ENCODE data around the gene OSR1.
"Not testable (repeated sequence)": the region's sequence is repeated elsewhere in the genome, so short reads cannot be mapped to it uniquely, and the experiment has no call there.

OSR1 gene

GRCh38 chr2:19358242-19359020 lies at the start of gene OSR1:
Gene OSR1, minus strand, starts transcription at chr2:19358623. Its CDS starts 4,818 bp downstream, at chr2:19353805.
- no peak for DNase-seq (ENCODE audit: low read depth)

GRCh38 chr2:19403785-19404184 lies 45.4 kb upstream of the OSR1 start:
- DNase-seq (ENCODE audit: low read depth): no peak

GRCh38 chr2:19392191-19392590 lies 33.8 kb upstream of the OSR1 start:
- DNase-seq (ENCODE audit: low read depth): no peak

- not testable (repeated sequence) for DNase-seq (ENCODE audit: low read depth)
Measured at GRCh38 chr2:19389469-19389868, 31.0 kb upstream of the OSR1 start.

- DNase-seq (ENCODE audit: low read depth): no peak
Measured at GRCh38 chr2:19380532-19380931, 22.1 kb upstream of the OSR1 start.

GRCh38 chr2:19378939-19379338 lies 20.5 kb upstream of the OSR1 start:
- no peak for DNase-seq (ENCODE audit: low read depth)

- DNase-seq (ENCODE audit: low read depth): no peak
Measured at GRCh38 chr2:19377717-19378116, 19.3 kb upstream of the OSR1 start.

- DNase-seq (ENCODE audit: low read depth): no peak
Measured at GRCh38 chr2:19373352-19373751, 14.9 kb upstream of the OSR1 start.

- DNase-seq (ENCODE audit: low read depth): no peak
Measured at GRCh38 chr2:19371996-19372582, 13.7 kb upstream of the OSR1 start.

- no peak for DNase-seq (ENCODE audit: low read depth)
Measured at GRCh38 chr2:19369341-19369955, 11.0 kb upstream of the OSR1 start.

- DNase-seq (ENCODE audit: low read depth): no peak
Measured at GRCh38 chr2:19368760-19369159, 10.3 kb upstream of the OSR1 start.

- no peak for DNase-seq (ENCODE audit: low read depth)
Measured at GRCh38 chr2:19367326-19367725, 8.9 kb upstream of the OSR1 start.

GRCh38 chr2:19365126-19365525 lies 6.7 kb upstream of the OSR1 start:
- no peak for DNase-seq (ENCODE audit: low read depth)

- no peak for DNase-seq (ENCODE audit: low read depth)
Measured at GRCh38 chr2:19364014-19364413, 5.6 kb upstream of the OSR1 start.

- DNase-seq (ENCODE audit: low read depth): no peak
Measured at GRCh38 chr2:19363474-19363778, 5.0 kb upstream of the OSR1 start.

GRCh38 chr2:19362755-19363473 lies 4.5 kb upstream of the OSR1 start:
- DNase-seq (ENCODE audit: low read depth): no peak

- DNase-seq (ENCODE audit: low read depth): no peak
Measured at GRCh38 chr2:19362094-19362754, 3.8 kb upstream of the OSR1 start.

- no peak for DNase-seq (ENCODE audit: low read depth)
Measured at GRCh38 chr2:19361325-19361990, 3.0 kb upstream of the OSR1 start.

- no peak for DNase-seq (ENCODE audit: low read depth)
Measured at GRCh38 chr2:19360966-19361321, 2.5 kb upstream of the OSR1 start.

- no peak for DNase-seq (ENCODE audit: low read depth)
Measured at GRCh38 chr2:19360266-19360965, 2.0 kb upstream of the OSR1 start.

GRCh38 chr2:19359456-19359855 lies 1.0 kb upstream of the OSR1 start:
- no peak for DNase-seq (ENCODE audit: low read depth)
